B cell (primary cell): ENCODE measurements around the gene KLC4.

Experiments used
- CTCF ChIP-seq: fragments of 200-600 bp; IDR thresholded peaks from one replicate; pipeline ENCODE4 v1.8.0; 2022; ENCODE audit warnings: antibody characterized with exemption, mild to moderate bottlenecking
- EZH2 ChIP-seq: IDR thresholded peaks from 2 replicates; pipeline ENCODE4 v1.6.1; 2012; ENCODE audit warnings: borderline replicate concordance, low read depth, mild to moderate bottlenecking, moderate library complexity, low read length; ENCODE audit not compliant: insufficient read depth, poor library complexity, severe bottlenecking

GRCh38 chr6:43054206-43054943, 5.1 kb upstream of the KLC4 start:
- TF ChIP-seq CTCF, result no peak
- TF ChIP-seq EZH2, result no peak
